A549 (cell line): ENCODE data around the gene C1QTNF1. TPM values are rescaled to one million over a fixed set of nuclear protein-coding genes. Genes with fewer than 3 reads are reported as not detected.

Experiments used
- ATAC-seq, 2 experiments: fragments of 200-7000 bp in 1 of 2; fragments of >200 bp in 1 of 2; cut with Nextera tagmentation in 1 of 2; cut with Tn5 transposase in 1 of 2; 3 replicates each; pipeline versions ENCODE4 v1.8.0 to v1.9.1; 2018 to 2020; ENCODE audit warnings: mild to moderate bottlenecking in 1 of 2, moderate library complexity in 1 of 2
- CTCF ChIA-PET: fragments of 300-600 bp; sonication (Branson Sonifier 250); formaldehyde crosslinking; extraction: SDS; loops from one replicate; lab custom pipeline; 2021; ENCODE audit warnings: antibody characterized with exemption, inconsistent platforms; lab: Yijun Ruan, JAX
- POLR2A ChIA-PET: fragments of 350-600 bp; formaldehyde crosslinking; extraction: SDS; loops from one replicate; lab custom pipeline; 2021; ENCODE audit warnings: antibody characterized with exemption, inconsistent platforms; lab: Yijun Ruan, JAX
- DNase-seq, 2 experiments: peaks; one replicate each; pipeline versions ENCODE4 v3.0.0 to v3.0.0-alpha.2; 2011 to 2016; ENCODE audit warnings: low read depth in 1 of 2, low spot score in 1 of 2
- FAIRE-seq: peaks from 2 replicates; lab custom pipeline; 2011; peaks lifted over from hg19 to GRCh38; lab: Jason Lieb, UNC
- H3K27ac ChIP-seq, 2 experiments: fragments of >200 bp; sonication (Bioruptor Twin); formaldehyde crosslinking; 3 replicates each; pipeline ENCODE4 v1.5.1; 2016 to 2017
- H3K4me1 ChIP-seq: fragments of >200 bp; sonication (Bioruptor Twin); formaldehyde crosslinking; 3 replicates; pipeline ENCODE4 v1.6.1; 2016
- H3K4me2 ChIP-seq: fragments of >200 bp; sonication (Bioruptor Twin); formaldehyde crosslinking; 3 replicates; pipeline ENCODE4 v1.6.1; 2016
- H3K4me3 ChIP-seq: fragments of >200 bp; sonication (Bioruptor Twin); formaldehyde crosslinking; 3 replicates; pipeline ENCODE4 v1.5.1; 2016
- H3K9me3 ChIP-seq: fragments of >200 bp; sonication (Bioruptor Twin); formaldehyde crosslinking; 3 replicates; pipeline ENCODE4 v1.6.1; 2016
- CHD4 ChIP-seq: fragments of 200-600 bp; sonication (generic); IDR thresholded peaks from 2 replicates; pipeline ENCODE4 v1.6.1; 2016; ENCODE audit warnings: antibody characterized with exemption, mild to moderate bottlenecking, borderline replicate concordance
- HEYL ChIP-seq: fragments of 250-450 bp; sonication (Bioruptor Pico); IDR thresholded peaks from 2 replicates; pipeline ENCODE4 v1.8.0; 2021; ENCODE audit warnings: mild to moderate bottlenecking, moderate library complexity
- HOXB5 ChIP-seq: fragments of 250-450 bp; sonication (Bioruptor Pico); IDR thresholded peaks from 2 replicates; pipeline ENCODE4 v1.5.0; 2020; ENCODE audit warnings: mild to moderate bottlenecking, moderate library complexity
- KDM1A ChIP-seq: fragments of 200-600 bp; sonication (generic); IDR thresholded peaks from 2 replicates; pipeline ENCODE4 v1.6.1; 2016; ENCODE audit warnings: low read depth, mild to moderate bottlenecking
- MYC ChIP-seq: IDR thresholded peaks from 2 replicates; pipeline ENCODE4 v1.6.1; 2012; ENCODE audit warnings: mild to moderate bottlenecking, inconsistent platforms, low read length, improper control_type of control experiment, borderline replicate concordance
- NR3C1 ChIP-seq: fragments of >200 bp; sonication (Bioruptor Twin); formaldehyde crosslinking; IDR thresholded peaks from 3 replicates; pipeline ENCODE4 v1.6.1; 2017
- POLR2A ChIP-seq: IDR thresholded peaks from 2 replicates; pipeline ENCODE4 v1.6.1; 2012; ENCODE audit warnings: mild to moderate bottlenecking, low read length
- RAD21 ChIP-seq, 2 experiments: fragments of >200 bp in 1 of 2; sonication (Bioruptor Twin) in 1 of 2; formaldehyde crosslinking in 1 of 2; IDR thresholded peaks in 1 of 2; conservative IDR thresholded peaks in 1 of 2; 2 replicates in 1 of 2; 3 replicates in 1 of 2; pipeline ENCODE4 v1.6.1; 2012 to 2018; ENCODE audit warnings: inconsistent platforms in 1 of 2
- ZC3H11A ChIP-seq: fragments of 450-650 bp; IDR thresholded peaks from 2 replicates; pipeline ENCODE4 v1.6.1; 2014; ENCODE audit warnings: antibody characterized with exemption, mild to moderate bottlenecking
- ZFP36 ChIP-seq: fragments of 450-650 bp; IDR thresholded peaks from 2 replicates; pipeline ENCODE4 v1.6.1; 2014; ENCODE audit warnings: borderline replicate concordance; ENCODE audit not compliant: partially characterized antibody
- ZSCAN20 ChIP-seq: fragments of 250-450 bp; sonication (Bioruptor Pico); IDR thresholded peaks from 2 replicates; pipeline ENCODE4 v1.8.0; 2022; ENCODE audit warnings: mild to moderate bottlenecking, moderate library complexity
- WGBS: methylation state at CpG from one replicate; pipeline ENCODE4 v1.1.6; 2017; ENCODE audit errors: missing lambda C conversion rate; 5-methylcytosine and 5-hydroxymethylcytosine counted together
- polyA plus RNA-seq, 4 experiments: library from polyadenylated mRNA; depleted of rRNA in 3 of 4; stranded (reverse); fragments of >200 nt; fragmentation: RNase III in 1 of 4; extraction: RNeasy Plus Mini Kit Qiagen cat#74134 plus additional on column Dnase treatment in 1 of 4; gene quantifications; 2 replicates in 3 of 4; 3 replicates in 1 of 4; pipeline ENCODE4 v1.2.3, GENCODE V29; 2011 to 2017
- TF ChIP-seq, protein P1 (sequence below): IDR thresholded peaks from 2 replicates; pipeline ENCODE4 v1.6.1; 2012
- TF ChIP-seq, protein P2 (sequence below): fragments of >200 bp; sonication (Bioruptor Twin); formaldehyde crosslinking; IDR thresholded peaks from 3 replicates; pipeline ENCODE4 v1.5.1; 2016

Gene C1QTNF1
- polyA plus RNA-seq, 2 of the 4 experiments (the other 2 are of a cell fraction): 10.2 to 26.1 TPM

DNA sequence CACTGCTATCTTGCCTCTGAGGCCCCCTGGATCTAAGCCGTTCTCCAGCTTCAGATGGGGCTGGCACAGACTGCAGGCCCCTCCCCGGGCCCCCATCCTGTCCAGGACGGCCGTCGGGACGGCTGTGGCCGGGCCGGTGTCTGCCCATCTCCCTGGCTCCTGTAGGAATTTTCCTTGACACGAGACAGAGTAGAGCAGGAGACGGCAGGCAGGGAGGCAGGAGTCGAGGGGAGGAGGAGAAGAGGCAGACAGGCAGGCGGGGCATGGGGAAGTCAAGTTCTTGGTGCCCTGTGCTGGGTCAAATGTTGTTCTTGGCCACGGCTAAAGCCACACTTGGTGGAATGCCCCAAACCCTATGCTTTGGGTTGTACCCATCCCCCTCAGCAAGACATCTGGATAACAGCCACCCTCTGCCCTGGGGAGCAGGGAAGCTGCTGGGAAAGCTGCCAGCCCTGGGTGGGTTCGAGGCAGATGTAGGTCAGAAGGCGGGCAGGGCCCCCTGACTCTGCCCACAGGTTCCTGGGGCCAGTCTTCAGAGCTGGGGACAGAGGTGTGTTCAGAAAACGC lies 4.0 kb downstream of the C1QTNF1 start:
- ATAC-seq: peak in 1 of 2 experiments; percentile 4; a peak in 3 of 6 replicates
- peaks cover 51% of the 10 kb centered on the region for H3K4me1 ChIP-seq
- DNase-seq: no peak
- FAIRE-seq: no peak
- H3K9me3 ChIP-seq: no peaks in the 10 kb centered on the region
- TF ChIP-seq, protein P1, sequence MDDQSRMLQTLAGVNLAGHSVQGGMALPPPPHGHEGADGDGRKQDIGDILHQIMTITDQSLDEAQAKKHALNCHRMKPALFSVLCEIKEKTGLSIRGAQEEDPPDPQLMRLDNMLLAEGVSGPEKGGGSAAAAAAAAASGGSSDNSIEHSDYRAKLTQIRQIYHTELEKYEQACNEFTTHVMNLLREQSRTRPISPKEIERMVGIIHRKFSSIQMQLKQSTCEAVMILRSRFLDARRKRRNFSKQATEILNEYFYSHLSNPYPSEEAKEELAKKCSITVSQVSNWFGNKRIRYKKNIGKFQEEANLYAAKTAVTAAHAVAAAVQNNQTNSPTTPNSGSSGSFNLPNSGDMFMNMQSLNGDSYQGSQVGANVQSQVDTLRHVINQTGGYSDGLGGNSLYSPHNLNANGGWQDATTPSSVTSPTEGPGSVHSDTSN: no peak
- TF ChIP-seq NR3C1: no peak
- no peak for TF ChIP-seq POLR2A
- TF ChIP-seq MYC: no peak
- no peak for TF ChIP-seq HEYL
- TF ChIP-seq ZSCAN20 (CRISPR knock-in tag): no peak
- TF ChIP-seq, protein P2, sequence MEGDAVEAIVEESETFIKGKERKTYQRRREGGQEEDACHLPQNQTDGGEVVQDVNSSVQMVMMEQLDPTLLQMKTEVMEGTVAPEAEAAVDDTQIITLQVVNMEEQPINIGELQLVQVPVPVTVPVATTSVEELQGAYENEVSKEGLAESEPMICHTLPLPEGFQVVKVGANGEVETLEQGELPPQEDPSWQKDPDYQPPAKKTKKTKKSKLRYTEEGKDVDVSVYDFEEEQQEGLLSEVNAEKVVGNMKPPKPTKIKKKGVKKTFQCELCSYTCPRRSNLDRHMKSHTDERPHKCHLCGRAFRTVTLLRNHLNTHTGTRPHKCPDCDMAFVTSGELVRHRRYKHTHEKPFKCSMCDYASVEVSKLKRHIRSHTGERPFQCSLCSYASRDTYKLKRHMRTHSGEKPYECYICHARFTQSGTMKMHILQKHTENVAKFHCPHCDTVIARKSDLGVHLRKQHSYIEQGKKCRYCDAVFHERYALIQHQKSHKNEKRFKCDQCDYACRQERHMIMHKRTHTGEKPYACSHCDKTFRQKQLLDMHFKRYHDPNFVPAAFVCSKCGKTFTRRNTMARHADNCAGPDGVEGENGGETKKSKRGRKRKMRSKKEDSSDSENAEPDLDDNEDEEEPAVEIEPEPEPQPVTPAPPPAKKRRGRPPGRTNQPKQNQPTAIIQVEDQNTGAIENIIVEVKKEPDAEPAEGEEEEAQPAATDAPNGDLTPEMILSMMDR: no peak
- no peak for TF ChIP-seq ZFP36
- TF ChIP-seq KDM1A: no peak
- no peak for TF ChIP-seq ZC3H11A
- no peak for TF ChIP-seq CHD4
- no peak overlapping the region for H3K4me3 ChIP-seq
- CTCF ChIA-PET: interaction anchor here (0.9 to 18.2 kb wide), 11 partner anchors 11 to 364 kb away, joined by 3 to 376 read pairs (median 19); partner anchors contain the start of gene CANT1
- H3K4me2 ChIP-seq: peak overlapping the region; percentile 88
- POLR2A ChIA-PET: interaction anchor here (1.0 to 3.5 kb wide), 6 partner anchors 8 to 94 kb away, joined by 3 to 34 read pairs (median 6); partner anchors contain the start of gene CANT1
- peak overlapping the region; percentile 78 to 88 for H3K27ac ChIP-seq
- 53% methylated on average over 16 of the region's 16 CpGs for WGBS

DNA sequence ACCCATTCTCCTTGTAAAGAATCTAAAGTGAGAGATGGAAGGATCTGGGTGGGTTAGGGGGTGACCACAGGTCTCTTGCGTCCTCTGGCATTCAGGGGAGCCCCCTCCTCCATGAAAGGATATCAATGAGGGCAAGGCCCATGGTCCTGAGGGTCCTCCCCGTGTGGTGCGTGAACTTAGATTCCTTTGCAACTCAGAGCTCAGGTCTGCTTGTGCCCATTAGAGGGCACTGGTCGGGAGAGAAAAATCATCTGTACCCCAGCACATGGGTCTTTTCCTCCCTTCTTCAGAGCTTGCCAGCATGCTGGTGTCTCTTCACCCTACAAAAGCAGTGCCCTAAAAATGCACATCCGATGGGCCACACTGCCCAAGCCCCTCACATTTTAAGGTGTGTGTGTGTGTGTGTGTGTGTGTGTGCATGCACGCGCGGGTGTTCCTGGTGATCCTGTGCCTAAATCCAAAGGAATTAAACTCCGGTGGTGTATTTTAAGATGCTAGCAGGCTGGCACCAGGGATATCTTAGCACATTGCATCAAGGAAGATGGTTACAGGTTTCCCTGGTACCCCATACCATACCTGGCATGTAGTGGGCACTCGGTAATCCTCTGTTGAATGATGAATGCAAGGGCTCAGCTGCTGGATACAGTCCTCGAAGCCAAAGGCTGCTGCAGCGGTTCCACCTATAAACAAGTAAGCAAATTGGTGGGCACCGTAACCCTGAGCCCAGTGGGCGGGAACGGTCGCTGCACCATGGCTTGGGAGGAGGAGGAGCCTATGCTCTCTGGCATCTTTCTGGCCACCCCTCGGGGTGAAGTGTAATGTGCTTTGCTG lies 4.7 kb downstream of the C1QTNF1 start:
- Histone ChIP-seq H3K4me3 (no peak overlapping the region), H3K4me1 (peaks cover 46% of the 10 kb centered on the region), H3K9me3 (no peaks in the 10 kb centered on the region), H3K4me2 (peak overlapping the region; percentile 88), H3K27ac (peak overlapping the region; percentile 78 to 88)
- TF ChIP-seq HEYL: no peak
- TF ChIP-seq RAD21 (conservative IDR thresholded peaks at IDR 0.05 in 1 of 2, IDR thresholded peaks at IDR 0.05 in 1 of 2): 0 out of 5 replicates have a peak, but pooled peaks have one; percentile 27 to 32
- TF ChIP-seq HOXB5 (CRISPR knock-in tag): no peak
- TF ChIP-seq, protein P2: peak; percentile 48; the same call in 2 of the 3 replicates
- no peak for DNase-seq
- 82% methylated on average over 17 of the region's 17 CpGs for WGBS
- peak in 1 of 2 experiments; percentile 34; a peak in 2 of 6 replicates for ATAC-seq
- FAIRE-seq: peak; percentile 28
- POLR2A ChIA-PET: interaction anchor here (1.0 to 3.5 kb wide), 3 partner anchors 8 to 12 kb away, joined by 4 to 34 read pairs (median 6); no protein-coding TSS in a partner anchor
- CTCF ChIA-PET: interaction anchor here (0.7 to 18.2 kb wide), 13 partner anchors 11 to 363 kb away, joined by 3 to 376 read pairs (median 7); partner anchors contain the start of gene CANT1
